ENCODE data around the gene POU2F1. TPM values are rescaled to one million over a fixed set of nuclear protein-coding genes. Genes with fewer than 3 reads are reported as not detected.
"Not testable (repeated sequence)": the region's sequence is repeated elsewhere in the genome, so short reads cannot be mapped to it uniquely, and the experiment has no call there.

POU2F1 gene
- total and polyA plus RNA-seq, 2 donors: 2.6 to 4.1 TPM

DNA sequence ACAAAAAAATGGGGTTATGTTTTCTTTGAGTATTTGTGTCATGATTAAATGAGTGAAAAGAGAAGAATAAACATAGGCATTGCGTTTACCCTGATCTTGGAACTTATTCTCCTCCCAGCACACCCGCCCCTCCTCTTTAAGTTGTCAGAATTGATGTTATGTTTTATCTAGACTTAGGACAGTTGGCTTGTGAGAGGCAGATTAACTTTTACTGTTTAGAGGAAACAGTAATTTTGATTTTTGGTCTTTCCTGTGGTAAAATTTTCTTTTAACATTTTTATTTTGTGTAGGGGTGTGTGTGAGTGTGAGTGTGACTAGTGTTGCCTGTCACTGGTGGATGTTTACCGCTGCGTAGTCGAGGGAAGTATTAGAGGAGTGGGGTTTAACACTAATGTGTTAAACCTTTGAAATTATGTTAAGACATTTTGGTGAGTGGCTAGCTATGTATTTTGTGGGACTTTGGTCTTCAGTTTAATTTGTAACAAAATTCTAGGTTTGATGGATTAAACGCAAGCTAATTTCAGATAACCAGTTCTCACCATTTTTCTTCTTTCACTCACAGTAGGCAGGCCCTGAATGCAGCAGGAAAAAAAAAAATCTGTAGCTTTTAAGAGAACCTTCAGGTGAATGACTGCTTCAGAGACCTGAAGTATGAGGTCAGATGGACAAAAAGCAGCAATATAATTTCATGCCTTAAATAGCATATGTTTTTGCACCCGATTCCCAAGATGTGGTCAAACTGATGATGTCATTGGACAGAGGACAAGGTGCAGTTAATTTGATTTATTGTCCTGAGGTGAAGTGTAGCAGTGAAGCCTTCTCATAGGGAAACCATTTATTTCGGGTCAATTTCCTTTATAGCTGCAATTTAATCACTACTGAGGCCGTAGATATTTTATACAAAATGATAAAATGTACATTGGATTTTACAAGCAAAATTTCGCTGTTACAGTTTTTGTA, 2.7 kb downstream of the POU2F1 start:
- peak in 1 of 9 donors; percentile 14 for DNase-seq (ENCODE audit: low read depth in 6 of 9, low spot score in 9 of 9)
- H3K9me3 ChIP-seq (ENCODE audit: control insufficient read depth in 2 of 2, insufficient read depth in 1 of 2, low read length in 1 of 2): no peaks in the 10 kb centered on the region
- no peaks in the 10 kb centered on the region for H3K27me3 ChIP-seq (ENCODE audit: control insufficient read depth in 2 of 2, insufficient read depth in 1 of 2, low read length in 1 of 2)
- no peak overlapping the region for H3K4me3 ChIP-seq (ENCODE audit: low read length in 2 of 2)
- peak overlapping the region in 1 of 2 donors; percentile 90 for H3K27ac ChIP-seq (ENCODE audit: low read depth in 1 of 2, low read length in 1 of 2)
- WGBS: 92% methylated on average over 10 of the region's 10 CpGs
- peaks cover 4 to 12% of the 10 kb centered on the region in 2 donors for H3K4me1 ChIP-seq (ENCODE audit: control insufficient read depth in 2 of 2, insufficient read depth in 2 of 2, low read length in 2 of 2)
- no peaks in the 10 kb centered on the region for H3K36me3 ChIP-seq (ENCODE audit: control insufficient read depth in 2 of 2, insufficient read depth in 2 of 2, low read length in 1 of 2)

DNA sequence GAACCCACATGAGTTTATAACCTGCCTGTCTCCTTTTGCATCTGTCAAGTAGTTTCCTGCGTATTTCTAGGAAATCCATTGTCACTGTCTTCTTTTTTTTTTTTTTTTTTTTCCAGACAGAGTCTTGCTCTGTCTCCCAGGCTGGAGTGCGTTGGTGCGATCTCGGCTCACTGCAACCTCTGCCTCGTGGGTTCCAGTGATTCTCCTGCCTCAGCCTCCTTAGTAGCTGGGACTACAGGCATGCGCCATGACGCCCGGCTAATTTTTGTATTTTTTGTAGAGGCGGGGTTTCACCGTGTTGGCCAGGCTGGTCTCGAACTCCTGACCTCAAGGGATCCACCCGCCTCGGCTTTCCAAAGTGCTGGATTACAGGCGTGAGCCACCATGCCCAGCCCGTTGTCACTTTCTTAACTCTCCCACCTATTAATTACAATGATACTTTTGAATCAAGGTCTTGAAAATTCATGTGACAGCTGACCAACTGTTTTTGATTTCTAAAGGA, 4.1 kb downstream of the POU2F1 start:
- H3K27me3 ChIP-seq (ENCODE audit: control insufficient read depth in 2 of 2, insufficient read depth in 1 of 2, low read length in 1 of 2); H3K27ac ChIP-seq (ENCODE audit: low read depth in 1 of 2, low read length in 1 of 2); DNase-seq (ENCODE audit: low read depth in 6 of 9, low spot score in 9 of 9); H3K9me3 ChIP-seq (ENCODE audit: control insufficient read depth in 2 of 2, insufficient read depth in 1 of 2, low read length in 1 of 2); H3K4me3 ChIP-seq (ENCODE audit: low read length in 2 of 2); H3K36me3 ChIP-seq (ENCODE audit: control insufficient read depth in 2 of 2, insufficient read depth in 2 of 2, low read length in 1 of 2): not testable (repeated sequence)
- WGBS: 98% methylated on average over 15 of the region's 15 CpGs
- H3K4me1 ChIP-seq (ENCODE audit: control insufficient read depth in 2 of 2, insufficient read depth in 2 of 2, low read length in 2 of 2): peaks cover 4 to 12% of the 10 kb centered on the region in 2 donors

DNA sequence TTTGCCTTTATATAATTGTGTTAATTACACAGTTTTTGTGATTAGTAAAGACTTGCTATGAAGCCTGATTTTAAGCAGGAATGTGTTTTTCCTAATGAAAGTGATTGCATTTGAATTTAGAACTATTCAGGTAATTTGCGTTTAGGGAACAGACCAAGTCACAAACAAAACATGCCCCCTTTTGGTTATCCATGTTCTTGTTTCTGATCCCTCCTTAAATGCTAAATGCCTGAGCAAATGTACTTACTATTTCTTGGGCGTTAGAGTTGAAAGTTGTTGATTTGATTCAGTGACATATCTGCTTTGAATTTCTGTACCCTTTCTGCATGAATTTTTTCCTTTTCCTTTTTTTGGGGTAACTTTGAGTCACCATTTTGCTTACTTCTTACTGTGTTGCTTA, 5.2 kb downstream of the POU2F1 start:
- no peak for DNase-seq (ENCODE audit: low read depth in 6 of 9, low spot score in 9 of 9)
- H3K36me3 ChIP-seq (ENCODE audit: control insufficient read depth in 2 of 2, insufficient read depth in 2 of 2, low read length in 1 of 2): no peaks in the 10 kb centered on the region
- H3K4me1 ChIP-seq (ENCODE audit: control insufficient read depth in 2 of 2, insufficient read depth in 2 of 2, low read length in 2 of 2): peaks cover 4 to 9% of the 10 kb centered on the region in 2 donors
- H3K27me3 ChIP-seq (ENCODE audit: control insufficient read depth in 2 of 2, insufficient read depth in 1 of 2, low read length in 1 of 2): no peaks in the 10 kb centered on the region
- WGBS: 90% methylated on average over 2 of the region's 2 CpGs
- H3K27ac ChIP-seq (ENCODE audit: low read depth in 1 of 2, low read length in 1 of 2): no peak overlapping the region
- no peak overlapping the region for H3K4me3 ChIP-seq (ENCODE audit: low read length in 2 of 2)
- no peaks in the 10 kb centered on the region for H3K9me3 ChIP-seq (ENCODE audit: control insufficient read depth in 2 of 2, insufficient read depth in 1 of 2, low read length in 1 of 2)

GRCh38 chr1:167227934-167228378, 7.3 kb downstream of the POU2F1 start:
- 90% methylated on average over 2 of the region's 2 CpGs for WGBS

DNA sequence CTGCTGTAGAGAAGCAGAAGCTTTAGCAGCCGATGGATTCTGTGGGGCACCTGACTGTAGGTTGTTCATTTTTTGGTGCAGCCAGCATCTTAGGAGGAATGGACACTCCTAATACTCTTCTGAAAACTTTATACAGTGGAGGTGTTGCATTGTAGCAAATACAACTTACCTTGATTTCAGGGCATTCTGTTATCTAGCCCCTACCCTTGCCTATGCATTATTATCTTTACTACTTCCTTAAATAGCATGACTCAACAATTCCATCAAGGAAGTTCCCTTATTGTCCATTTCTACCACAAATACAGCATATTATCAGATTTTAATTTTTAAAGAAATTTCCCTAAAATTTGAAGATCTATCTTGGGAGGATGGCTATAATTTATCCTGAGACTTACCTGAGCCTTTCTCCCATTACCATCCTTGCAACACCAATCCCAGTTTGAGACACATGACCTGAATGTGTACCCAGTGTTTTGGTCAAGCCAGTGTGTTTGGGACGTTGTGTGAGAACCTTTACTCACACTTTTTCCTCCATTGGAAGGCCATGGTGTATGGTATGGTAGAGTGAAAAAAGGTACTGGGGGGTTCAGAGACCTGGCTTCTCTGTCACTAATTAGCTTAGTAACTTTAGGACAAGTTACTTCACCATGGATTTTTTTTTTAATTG, 9.2 kb downstream of the POU2F1 start:
- whole genome bisulfite sequencing: 58% methylated on average over 2 of the region's 2 CpGs
- no peak overlapping the region for H3K4me3 ChIP-seq (ENCODE audit: low read length in 2 of 2)
- H3K4me1 ChIP-seq (ENCODE audit: control insufficient read depth in 2 of 2, insufficient read depth in 2 of 2, low read length in 2 of 2): no peaks in the 10 kb centered on the region
- no peaks in the 10 kb centered on the region for H3K36me3 ChIP-seq (ENCODE audit: control insufficient read depth in 2 of 2, insufficient read depth in 2 of 2, low read length in 1 of 2)
- no peaks in the 10 kb centered on the region for H3K27me3 ChIP-seq (ENCODE audit: control insufficient read depth in 2 of 2, insufficient read depth in 1 of 2, low read length in 1 of 2)
- no peaks in the 10 kb centered on the region for H3K9me3 ChIP-seq (ENCODE audit: control insufficient read depth in 2 of 2, insufficient read depth in 1 of 2, low read length in 1 of 2)
- DNase-seq (ENCODE audit: low read depth in 6 of 9, low spot score in 9 of 9): no peak
- no peak overlapping the region for H3K27ac ChIP-seq (ENCODE audit: low read depth in 1 of 2, low read length in 1 of 2)

More at GRCh38 chr1:167227934-167228378, 7.3 kb downstream of the POU2F1 start:
- Histone ChIP-seq H3K27me3 (ENCODE audit: control insufficient read depth in 2 of 2, insufficient read depth in 1 of 2, low read length in 1 of 2) (no peaks in the 10 kb centered on the region), H3K9me3 (ENCODE audit: control insufficient read depth in 2 of 2, insufficient read depth in 1 of 2, low read length in 1 of 2) (no peaks in the 10 kb centered on the region), H3K4me1 (ENCODE audit: control insufficient read depth in 2 of 2, insufficient read depth in 2 of 2, low read length in 2 of 2) (peaks cover 3 to 4% of the 10 kb centered on the region in 2 donors), H3K27ac (ENCODE audit: low read depth in 1 of 2, low read length in 1 of 2) (no peak overlapping the region), H3K36me3 (ENCODE audit: control insufficient read depth in 2 of 2, insufficient read depth in 2 of 2, low read length in 1 of 2) (no peaks in the 10 kb centered on the region), H3K4me3 (ENCODE audit: low read length in 2 of 2) (no peak overlapping the region)
- no peak for DNase-seq (ENCODE audit: low read depth in 6 of 9, low spot score in 9 of 9)

- Histone ChIP-seq H3K4me3 (ENCODE audit: low read length in 2 of 2) (no peak overlapping the region), H3K36me3 (ENCODE audit: control insufficient read depth in 2 of 2, insufficient read depth in 2 of 2, low read length in 1 of 2) (no peaks in the 10 kb centered on the region), H3K4me1 (ENCODE audit: control insufficient read depth in 2 of 2, insufficient read depth in 2 of 2, low read length in 2 of 2) (no peaks in the 10 kb centered on the region), H3K27ac (ENCODE audit: low read depth in 1 of 2, low read length in 1 of 2) (no peak overlapping the region), H3K27me3 (ENCODE audit: control insufficient read depth in 2 of 2, insufficient read depth in 1 of 2, low read length in 1 of 2) (no peaks in the 10 kb centered on the region), H3K9me3 (ENCODE audit: control insufficient read depth in 2 of 2, insufficient read depth in 1 of 2, low read length in 1 of 2) (no peaks in the 10 kb centered on the region)
- DNase-seq (ENCODE audit: low read depth in 6 of 9, low spot score in 9 of 9): no peak
Measured at GRCh38 chr1:167230437-167230836, 9.8 kb downstream of the POU2F1 start.

DNA sequence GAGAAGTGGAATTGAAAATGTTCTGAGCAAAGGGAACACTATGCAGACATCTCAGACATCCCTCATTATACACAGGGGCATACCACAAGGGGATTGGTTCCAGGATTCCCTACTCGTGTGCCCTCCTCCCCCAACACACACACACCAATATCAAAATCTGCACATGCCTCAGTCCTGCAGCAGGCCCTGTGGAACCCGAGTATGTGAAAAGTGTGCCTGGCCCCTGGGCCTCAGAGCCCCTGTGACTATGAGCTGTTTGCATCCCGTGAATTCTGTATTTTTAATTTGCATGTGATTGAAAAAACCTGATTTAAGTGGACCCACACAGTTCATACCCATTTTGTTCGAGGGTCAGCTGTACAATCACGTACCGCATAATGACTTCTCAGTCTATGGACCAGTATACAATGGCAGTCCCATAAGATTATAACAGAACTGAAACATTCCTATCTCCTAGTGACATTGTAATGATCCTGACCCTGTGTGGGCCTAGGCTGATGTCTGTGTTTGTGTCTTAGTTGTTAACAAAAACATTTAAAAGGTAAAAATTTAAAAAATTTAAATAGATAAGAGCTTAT, 11.3 kb downstream of the POU2F1 start:
- H3K9me3 ChIP-seq (ENCODE audit: control insufficient read depth in 2 of 2, insufficient read depth in 1 of 2, low read length in 1 of 2): no peaks in the 10 kb centered on the region
- no peaks in the 10 kb centered on the region for H3K36me3 ChIP-seq (ENCODE audit: control insufficient read depth in 2 of 2, insufficient read depth in 2 of 2, low read length in 1 of 2)
- no peak overlapping the region for H3K27ac ChIP-seq (ENCODE audit: low read depth in 1 of 2, low read length in 1 of 2)
- WGBS: 97% methylated on average over 6 of the region's 6 CpGs
- no peaks in the 10 kb centered on the region for H3K27me3 ChIP-seq (ENCODE audit: control insufficient read depth in 2 of 2, insufficient read depth in 1 of 2, low read length in 1 of 2)
- no peaks in the 10 kb centered on the region for H3K4me1 ChIP-seq (ENCODE audit: control insufficient read depth in 2 of 2, insufficient read depth in 2 of 2, low read length in 2 of 2)
- H3K4me3 ChIP-seq (ENCODE audit: low read length in 2 of 2): no peak overlapping the region
- DNase-seq (ENCODE audit: low read depth in 6 of 9, low spot score in 9 of 9): no peak

GRCh38 chr1:167232801-167233200, 12.1 kb downstream of the POU2F1 start:
- no peaks in the 10 kb centered on the region for H3K36me3 ChIP-seq (ENCODE audit: control insufficient read depth in 2 of 2, insufficient read depth in 2 of 2, low read length in 1 of 2)
- H3K4me3 ChIP-seq (ENCODE audit: low read length in 2 of 2): no peak overlapping the region
- no peaks in the 10 kb centered on the region for H3K9me3 ChIP-seq (ENCODE audit: control insufficient read depth in 2 of 2, insufficient read depth in 1 of 2, low read length in 1 of 2)
- DNase-seq (ENCODE audit: low read depth in 6 of 9, low spot score in 9 of 9): no peak
- no peaks in the 10 kb centered on the region for H3K4me1 ChIP-seq (ENCODE audit: control insufficient read depth in 2 of 2, insufficient read depth in 2 of 2, low read length in 2 of 2)
- H3K27me3 ChIP-seq (ENCODE audit: control insufficient read depth in 2 of 2, insufficient read depth in 1 of 2, low read length in 1 of 2): no peaks in the 10 kb centered on the region
- H3K27ac ChIP-seq (ENCODE audit: low read depth in 1 of 2, low read length in 1 of 2): no peak overlapping the region
- over 99% methylated on average over 2 of the region's 2 CpGs for WGBS

DNA sequence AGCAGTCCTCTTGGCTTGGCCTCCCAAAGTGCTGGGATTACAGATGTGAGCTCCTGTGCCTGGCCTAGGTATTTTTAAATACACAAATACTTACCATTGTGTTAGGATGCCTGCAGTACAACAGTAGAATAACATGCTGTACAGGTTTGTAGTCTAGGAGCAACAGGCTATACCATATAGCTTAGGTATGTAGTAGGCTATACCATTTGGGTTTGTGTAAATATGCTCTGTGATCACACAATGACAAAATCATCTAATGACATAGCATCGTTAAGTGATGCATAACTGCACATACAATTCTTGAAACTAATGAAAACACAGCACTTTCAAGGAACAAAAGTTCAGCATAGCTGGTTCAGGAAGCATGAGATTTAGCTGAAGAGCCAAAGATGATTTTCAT, 12.7 kb downstream of the POU2F1 start:
- Histone ChIP-seq H3K4me3 (ENCODE audit: low read length in 2 of 2) (no peak overlapping the region), H3K4me1 (ENCODE audit: control insufficient read depth in 2 of 2, insufficient read depth in 2 of 2, low read length in 2 of 2) (no peaks in the 10 kb centered on the region), H3K27ac (ENCODE audit: low read depth in 1 of 2, low read length in 1 of 2) (no peak overlapping the region), H3K36me3 (ENCODE audit: control insufficient read depth in 2 of 2, insufficient read depth in 2 of 2, low read length in 1 of 2) (no peaks in the 10 kb centered on the region), H3K27me3 (ENCODE audit: control insufficient read depth in 2 of 2, insufficient read depth in 1 of 2, low read length in 1 of 2) (no peaks in the 10 kb centered on the region), H3K9me3 (ENCODE audit: control insufficient read depth in 2 of 2, insufficient read depth in 1 of 2, low read length in 1 of 2) (no peaks in the 10 kb centered on the region)
- no peak for DNase-seq (ENCODE audit: low read depth in 6 of 9, low spot score in 9 of 9)
- 94% methylated on average over 1 of the region's 1 CpG for WGBS

Data from thymus (tissue), 11 donors.